Right ventricle myocardium superior (tissue), 1 donor: Measurements from ENCODE around the gene CGNL1. TPM values are rescaled to one million over a fixed set of nuclear protein-coding genes. Genes with fewer than 3 reads are reported as not detected.
A peak's percentile ranks its signal among the peaks of the same experiment; 100 is the strongest.

Source experiments
- ATAC-seq: fragments of 200-7000 bp; cut with Tn5 transposase; one replicate; pipeline ENCODE4 v1.9.1; 2020; ENCODE audit warnings: mild to moderate bottlenecking; ENCODE audit not compliant: poor library complexity
- DNase-seq: peaks from one replicate; pipeline ENCODE4 v3.0.0-alpha.2; 2020
- intact Hi-C: fragments of 100-400 bp; cut with DNase I; formaldehyde crosslinking; loops from one replicate; pipeline ENCODE4 v1.11.2; 2022
- total RNA-seq: library from RNA; stranded (reverse); fragmentation: NEBNext Ultra II Directional; extraction: Animal tissue kit (Norgen Biotek cat#: 25700); gene quantifications from one replicate; pipeline ENCODE4 v1.2.1, GENCODE V29; 2021
- donor health status: DM: no; HTN: yes; CAD: no; lungs with severe emphysema.

CGNL1 gene
- total RNA-seq, 1 donor from 2014 or later, result 11.2 TPM

DNA sequence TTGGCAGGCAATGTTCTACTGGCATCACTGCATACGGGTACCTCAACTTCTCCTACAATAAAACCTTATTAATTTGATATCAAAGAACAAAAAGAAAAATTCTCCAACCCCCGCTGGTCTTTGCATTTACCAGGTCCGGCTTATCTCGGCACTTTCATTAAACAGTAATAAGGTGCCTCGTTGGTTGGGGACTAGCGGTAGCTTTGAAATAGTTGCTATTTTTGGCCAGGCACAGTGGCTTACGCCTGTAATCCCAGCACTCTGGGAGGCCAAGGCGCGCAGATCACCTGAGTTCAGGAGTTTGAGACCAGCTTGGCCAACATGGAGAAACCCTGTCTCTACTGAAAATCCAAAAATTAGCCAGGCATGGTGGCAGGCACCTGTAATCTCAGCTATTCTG lies 32.0 kb upstream of the CGNL1 start:
- no peak for DNase-seq
- ATAC-seq, result no peak
- intact Hi-C loops, result no loop called here

DNA sequence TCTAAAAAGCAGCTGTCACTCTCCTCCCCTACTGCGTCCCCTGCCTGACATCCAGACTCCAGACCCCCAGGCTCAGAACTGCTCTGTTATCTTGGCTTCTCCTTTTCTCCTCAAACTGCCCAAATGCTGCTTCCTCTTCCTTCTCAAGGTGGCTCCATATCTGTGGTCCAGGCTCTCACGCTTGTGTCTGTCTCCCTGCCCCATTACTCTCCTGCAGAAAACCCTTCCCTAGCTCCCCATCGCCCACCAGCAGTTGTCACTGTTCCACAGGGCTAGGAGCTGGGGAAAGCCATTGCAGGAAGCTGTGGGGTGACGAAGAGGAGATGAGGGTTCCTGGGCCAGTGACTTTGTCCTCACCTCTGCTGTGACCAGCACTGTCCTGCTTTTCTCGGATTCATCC lies 30.7 kb upstream of the CGNL1 start:
- intact Hi-C loops, result no loop called here
- no peak for ATAC-seq
- DNase-seq, result no peak

DNA sequence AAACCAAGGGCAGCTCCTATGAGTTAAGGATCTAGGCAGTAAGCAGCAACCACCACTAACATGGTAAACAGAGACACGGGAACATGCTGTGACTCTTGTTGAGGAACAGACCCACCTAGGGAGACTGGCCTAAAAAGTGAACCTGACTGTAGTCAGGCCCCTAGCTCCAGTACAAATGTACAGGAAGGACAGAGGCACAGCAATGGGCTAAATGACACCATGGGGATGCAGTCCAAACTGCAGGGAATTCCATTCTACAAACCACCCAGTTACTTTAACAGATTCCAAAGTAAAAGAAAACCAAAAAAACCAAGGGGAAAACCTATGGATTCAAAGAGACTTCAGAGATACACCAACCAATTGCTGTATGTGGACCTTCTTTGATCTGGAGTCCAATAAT lies 28.2 kb upstream of the CGNL1 start:
- ATAC-seq (no peak), DNase-seq (no peak)
- intact Hi-C loops, result no loop called here

DNA sequence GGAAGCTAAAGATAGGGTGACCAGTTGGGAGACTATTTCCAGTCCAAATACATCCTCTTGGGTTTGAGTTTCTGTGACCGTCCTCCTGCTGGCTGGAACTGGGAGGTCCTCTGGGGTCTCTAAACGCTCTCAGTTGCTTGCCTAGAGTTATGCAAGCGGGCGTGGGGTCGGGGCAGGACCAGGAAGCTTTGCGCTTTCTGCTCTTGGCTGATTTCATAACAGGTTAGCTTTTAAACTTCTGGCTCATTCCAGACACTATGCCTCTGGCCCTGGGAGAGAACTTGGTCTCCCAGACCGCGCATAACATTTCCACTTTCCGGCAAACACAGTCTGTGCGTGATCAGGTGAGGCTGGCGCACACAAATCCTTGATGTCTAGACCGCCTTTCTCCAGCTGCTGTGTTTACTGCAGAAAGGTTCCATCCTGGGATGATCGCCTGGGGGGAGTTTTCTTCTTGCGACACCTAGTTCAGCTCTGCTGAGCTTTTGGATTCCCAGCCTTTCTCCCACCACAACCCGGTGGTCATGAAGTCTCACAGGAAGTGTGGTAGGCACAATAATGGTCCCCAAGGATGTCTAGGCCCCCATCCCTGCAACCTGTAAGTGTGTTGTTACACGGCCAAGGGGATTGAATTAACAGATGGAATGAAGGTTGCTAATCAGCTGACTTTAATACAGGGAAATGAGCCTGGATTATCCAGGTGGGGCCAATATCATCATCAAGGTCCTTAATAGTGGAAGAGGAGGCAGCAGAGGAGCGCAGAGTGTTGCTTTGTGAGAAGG lies 23.6 kb upstream of the CGNL1 start:
- intact Hi-C loops, result no loop called here
- ATAC-seq, result no peak
- DNase-seq, result no peak

DNA sequence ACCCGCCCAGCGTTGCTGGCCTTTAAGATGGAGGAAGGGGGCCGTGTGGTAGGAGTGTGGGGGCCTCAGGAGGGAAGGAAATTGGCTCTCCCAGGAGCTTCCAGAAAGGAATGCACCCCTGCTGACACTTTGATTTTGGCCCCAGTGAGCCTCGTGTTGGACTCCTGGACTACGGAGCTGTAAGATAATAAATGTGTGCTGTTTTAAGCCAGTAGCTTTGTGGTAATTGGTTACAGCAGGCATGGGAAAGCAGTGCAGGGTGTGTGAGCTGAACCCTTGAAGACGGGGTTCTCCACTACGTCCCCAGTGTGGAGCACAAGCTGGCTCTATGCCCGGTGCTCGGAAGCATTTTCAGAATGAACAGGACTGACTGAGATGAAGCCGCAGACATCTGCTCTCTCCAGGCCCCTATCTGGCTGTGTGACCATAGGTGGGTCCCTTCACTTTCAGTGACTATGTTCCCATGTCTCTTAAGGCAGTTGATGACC lies 22.9 kb upstream of the CGNL1 start:
- ATAC-seq (no peak), DNase-seq (no peak)
- intact Hi-C loops, result no loop called here

DNA sequence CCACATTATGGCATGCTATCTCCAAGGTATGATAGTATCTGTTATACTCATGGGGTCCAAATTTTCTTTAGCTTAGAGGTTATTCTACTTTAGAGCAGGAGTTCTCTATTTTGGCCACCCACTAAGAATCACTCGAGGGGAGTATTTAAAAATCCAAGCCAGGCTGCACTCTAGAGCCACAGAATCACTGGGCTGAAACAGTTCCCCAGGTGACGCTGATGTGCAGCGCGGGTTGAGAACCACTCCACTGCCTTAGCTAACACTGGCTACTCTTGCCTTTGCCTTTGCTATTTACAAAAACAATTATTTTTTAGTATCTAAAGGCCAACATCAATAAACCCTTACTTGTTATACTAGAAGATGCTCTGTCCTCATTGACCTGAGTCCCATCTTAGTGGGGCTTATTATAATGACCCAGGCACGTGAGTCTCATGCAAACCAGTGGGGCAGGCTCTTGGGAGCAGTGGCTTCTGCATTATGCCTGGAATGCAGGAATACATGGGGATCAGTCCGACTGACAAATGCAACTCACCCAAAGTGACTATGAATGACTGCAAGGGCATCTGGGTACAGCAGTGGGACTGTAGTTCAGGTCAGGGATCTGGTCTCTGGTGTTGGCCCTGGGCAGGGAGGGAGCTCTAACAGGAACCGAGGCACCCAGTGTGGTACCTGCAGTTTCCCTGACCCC lies 21.7 kb upstream of the CGNL1 start:
- intact Hi-C loops, result no loop called here
- ATAC-seq, result no peak

DNA sequence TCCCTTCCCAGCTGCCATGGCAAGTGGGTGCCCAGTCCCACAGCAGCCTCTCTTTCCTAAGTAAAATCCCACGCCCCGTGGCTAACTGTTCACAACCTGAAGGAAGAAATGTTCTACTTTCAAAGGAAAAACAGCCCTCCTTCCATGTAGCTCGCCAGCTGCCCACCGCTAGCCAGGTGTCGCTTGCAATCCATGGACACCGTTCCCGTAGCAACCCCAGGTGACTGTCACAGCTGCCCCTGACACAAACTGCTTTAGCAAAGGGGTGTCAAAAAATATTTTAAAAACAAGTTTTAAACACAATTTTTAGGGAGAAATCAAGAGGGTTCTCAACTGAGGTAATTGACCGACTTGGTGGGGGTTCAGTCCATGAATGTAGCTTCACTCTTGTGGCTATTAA lies 21.0 kb upstream of the CGNL1 start:
- intact Hi-C loops, result no loop called here
- ATAC-seq (no peak), DNase-seq (no peak)

More for the DNA sequence above, 21.7 kb upstream of the CGNL1 start:
- no peak for DNase-seq

DNA sequence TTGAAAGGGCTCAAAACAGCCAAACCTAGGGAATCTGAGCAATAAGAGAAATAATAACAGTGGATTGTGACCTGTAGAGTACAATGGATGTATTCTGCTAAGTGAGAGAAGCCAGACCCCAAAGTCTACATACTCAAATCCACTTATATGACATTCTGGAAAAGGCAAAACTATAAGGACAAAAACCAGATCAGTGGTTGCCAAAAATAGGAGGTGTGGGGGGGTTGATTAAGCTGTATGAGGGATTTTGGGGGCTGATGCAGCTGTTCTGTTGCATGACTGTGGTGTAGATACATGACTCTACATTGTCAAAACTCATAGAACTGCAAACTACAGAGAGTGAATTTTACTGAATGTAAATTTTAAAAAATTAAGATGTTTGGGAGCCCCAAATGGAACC lies 20.1 kb upstream of the CGNL1 start:
- intact Hi-C loops, result no loop called here
- DNase-seq (no peak), ATAC-seq (no peak)

DNA sequence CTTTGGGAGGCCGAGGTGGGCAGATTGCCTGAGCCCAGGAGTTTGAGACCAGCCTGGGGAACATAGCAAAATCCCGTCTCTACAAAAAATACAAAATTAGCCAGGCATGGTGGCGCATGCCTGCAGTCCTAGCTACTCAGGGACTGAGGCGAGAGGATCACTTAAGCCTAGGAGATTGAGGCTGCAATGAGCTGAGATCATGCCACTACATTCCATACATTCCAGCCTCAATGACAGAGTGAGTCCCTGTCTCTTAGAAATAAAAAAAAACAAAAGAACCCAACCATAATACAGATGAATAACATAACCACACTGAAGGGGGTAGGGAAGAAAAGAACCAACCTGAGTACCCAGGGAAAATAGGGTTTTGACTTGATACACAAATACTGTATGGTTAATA lies 19.7 kb upstream of the CGNL1 start:
- no peak for ATAC-seq
- no peak for DNase-seq

DNA sequence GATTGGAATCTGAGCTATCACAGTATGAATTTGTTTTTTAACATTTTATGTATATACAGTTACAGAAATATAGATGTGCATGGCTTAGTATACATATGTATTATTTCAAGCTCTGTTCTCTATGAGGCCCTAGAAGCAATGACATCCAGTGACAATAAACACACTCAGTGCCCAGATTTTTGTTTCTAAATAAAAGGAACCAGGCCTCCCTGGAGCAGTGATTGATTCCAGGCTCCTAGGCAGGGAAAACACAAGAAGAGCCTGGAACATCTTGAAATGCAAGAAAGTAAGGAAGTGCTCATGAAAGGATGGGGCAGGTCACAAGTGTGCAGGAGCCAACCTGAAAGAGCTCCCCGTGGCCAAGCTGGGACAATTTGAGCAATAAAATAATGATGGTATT lies 18.5 kb upstream of the CGNL1 start:
- DNase-seq (no peak), ATAC-seq (no peak)
- intact Hi-C loops, result no loop called here

More for the DNA sequence above, 19.7 kb upstream of the CGNL1 start:
- intact Hi-C loops, result no loop called here

DNA sequence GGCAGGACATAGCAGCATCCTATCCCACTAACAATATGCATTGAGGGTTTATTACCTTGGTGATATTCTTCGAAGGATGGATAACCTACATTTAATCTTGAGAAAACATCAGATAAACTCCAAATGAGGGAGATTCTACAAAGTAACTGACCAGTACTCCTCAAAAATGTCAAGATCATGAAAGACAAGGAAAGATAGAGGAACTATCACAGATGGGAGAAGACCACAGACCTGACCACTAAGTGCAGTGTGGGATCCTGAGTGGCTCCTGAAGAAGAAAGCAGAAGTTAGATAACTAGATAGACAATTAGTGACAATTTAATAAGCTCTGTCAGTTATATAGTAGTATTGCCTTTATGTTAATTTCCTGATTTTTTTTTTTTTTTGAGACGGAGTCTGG lies 17.7 kb upstream of the CGNL1 start:
- intact Hi-C loops, result no loop called here
- no peak for DNase-seq
- ATAC-seq, result no peak

DNA sequence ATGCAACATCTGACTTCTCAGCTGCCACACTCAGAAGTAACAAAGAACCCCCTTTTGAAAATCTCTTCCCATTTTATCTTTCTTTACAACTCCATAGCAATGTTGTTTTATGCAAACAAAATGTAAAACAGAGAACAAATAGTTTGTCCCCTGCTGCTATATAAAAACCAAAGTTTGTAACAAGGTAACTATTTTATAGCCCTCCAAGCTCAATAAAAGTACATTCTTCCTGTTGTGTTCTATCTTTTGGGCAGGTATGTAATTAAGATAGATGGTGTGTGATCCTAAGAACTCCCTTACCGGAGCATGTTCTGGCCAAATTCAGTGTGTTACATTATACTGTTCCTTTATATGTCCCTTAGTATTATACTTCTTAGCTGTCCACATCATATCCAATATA lies 12.6 kb upstream of the CGNL1 start:
- intact Hi-C loops, result no loop called here
- ATAC-seq, result no peak
- DNase-seq, result no peak

DNA sequence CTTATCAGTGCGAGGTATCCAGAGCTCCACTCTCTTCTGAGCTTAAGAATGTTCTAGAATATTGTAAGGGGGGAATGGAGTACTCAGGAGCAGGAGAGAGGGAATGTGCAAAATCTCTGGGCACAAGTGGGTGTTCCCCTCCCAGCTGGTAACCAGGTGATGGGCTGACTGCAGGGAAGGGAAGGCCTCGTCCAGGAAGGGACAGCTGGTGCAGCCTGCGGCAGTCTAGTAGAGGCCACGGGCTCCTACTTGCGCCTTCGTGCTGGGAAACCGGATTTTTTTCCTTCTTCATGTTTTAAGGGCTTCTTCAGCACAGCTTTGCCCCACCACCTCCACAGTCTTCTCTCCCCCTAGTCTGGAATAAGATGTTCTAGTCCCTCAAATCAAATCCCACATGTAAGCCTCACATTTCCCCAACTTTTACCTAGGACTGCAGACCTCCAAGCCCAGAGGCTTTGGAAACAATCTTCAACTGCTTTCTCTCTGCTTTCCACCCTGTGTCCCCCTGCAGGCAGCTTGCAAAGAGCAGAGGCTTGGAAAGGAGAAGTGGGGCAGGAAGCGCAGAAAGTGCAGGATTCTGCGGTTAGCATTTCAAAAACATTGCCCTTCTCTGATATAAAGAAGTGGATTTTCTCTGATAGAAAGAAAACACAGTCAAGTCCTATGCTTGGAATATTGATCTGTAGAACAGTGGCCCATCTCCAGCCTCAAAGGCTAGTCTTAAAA lies 11.9 kb upstream of the CGNL1 start:
- intact Hi-C loops, result no loop called here
- ATAC-seq (no peak), DNase-seq (no peak)

DNA sequence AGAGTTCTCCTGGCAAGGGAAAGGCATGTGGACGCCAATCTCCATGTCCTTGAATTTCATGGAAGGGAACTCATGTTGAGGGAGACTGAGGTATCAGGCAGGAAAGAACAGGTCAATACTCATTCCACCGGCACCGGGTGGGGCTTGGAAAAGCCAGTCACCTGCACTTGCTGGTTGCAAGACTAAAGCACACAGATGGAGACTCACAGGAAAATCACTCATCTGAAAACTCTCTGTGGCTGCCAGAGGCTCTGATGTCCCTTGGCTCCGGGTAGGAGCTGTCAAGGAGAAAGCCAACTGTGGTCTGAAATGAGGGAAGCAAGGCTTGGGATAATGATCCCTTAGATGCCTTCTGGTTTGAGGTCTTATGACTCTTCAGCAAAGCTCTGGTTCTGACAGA lies 8.7 kb upstream of the CGNL1 start:
- DNase-seq (no peak), ATAC-seq (no peak)
- intact Hi-C loops, result no loop called here

DNA sequence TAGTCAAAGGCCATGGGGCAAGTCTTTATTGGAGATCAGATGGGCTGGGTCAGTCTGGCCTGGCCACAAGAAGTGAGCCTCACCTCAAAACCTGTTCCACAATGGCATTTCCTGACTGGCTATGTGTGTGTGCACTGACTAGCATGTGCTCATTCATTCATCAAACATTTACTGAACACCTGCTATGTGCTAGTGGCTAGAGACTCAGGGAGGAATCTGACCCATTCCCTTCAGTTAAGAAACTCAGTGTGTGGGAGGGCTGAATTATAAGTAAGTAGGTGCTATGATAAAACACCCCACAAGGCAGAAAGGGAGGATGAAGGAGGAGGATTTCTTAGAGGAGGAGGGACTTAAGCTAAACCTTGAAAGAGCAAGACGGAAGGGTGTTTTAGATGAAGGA lies 5.4 kb upstream of the CGNL1 start:
- intact Hi-C loops, result no loop called here
- DNase-seq, result no peak
- ATAC-seq, result no peak

DNA sequence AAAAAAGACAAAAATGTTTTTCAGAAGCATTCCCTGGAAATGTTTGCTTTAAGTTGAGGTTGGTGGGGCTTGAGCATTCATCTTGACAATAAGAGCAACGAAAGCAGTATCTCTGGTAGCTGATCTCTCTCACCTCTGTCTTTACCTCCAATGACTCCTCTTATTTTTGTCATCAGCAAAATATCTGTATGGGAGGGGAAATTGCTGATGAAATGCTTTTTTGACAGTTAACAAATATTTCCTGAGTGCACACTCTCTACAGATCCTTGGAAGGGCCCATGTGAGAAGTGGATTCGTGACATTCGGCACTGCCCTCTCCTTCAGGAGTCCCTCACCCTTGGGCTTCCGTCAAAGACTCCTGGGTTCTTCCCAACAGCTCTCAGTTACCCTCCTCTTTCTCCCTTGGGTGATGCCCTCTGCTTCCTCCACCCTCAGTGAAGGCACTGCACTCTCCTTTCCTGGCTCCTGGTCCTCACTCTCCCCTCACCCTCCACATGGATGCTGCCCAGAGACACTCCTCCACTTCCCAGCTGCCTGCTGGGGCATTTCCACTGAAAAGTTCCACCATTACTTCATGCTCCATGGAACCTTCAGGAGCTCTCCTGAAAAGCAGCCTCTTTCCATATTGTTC lies 2.9 kb upstream of the CGNL1 start:
- intact Hi-C loops, result no loop called here
- no peak for ATAC-seq

DNA sequence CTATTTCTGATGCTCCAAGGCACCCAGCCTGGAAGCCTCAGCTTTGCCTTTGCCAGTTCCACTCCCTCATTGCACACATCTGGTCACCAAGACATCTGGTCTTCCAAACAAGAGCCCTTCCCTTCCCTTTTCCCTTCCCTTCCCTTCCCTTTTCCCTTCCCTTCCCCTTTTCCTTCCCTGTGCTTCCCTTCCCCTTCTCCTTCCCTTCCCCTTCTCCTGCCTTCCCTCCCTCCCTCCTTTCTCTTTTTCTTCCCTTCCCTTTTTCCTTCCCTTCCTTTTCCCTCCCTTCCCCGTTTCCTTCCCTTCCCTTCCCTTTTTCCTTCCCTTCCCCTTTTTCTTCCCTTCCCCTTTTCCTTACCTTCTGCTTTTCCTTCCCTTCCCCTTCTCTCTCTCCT lies 2.4 kb upstream of the CGNL1 start:
- intact Hi-C loops, result no loop called here
- DNase-seq (no peak), ATAC-seq (no peak)

More for the DNA sequence above, 2.9 kb upstream of the CGNL1 start:
- no peak for DNase-seq

DNA sequence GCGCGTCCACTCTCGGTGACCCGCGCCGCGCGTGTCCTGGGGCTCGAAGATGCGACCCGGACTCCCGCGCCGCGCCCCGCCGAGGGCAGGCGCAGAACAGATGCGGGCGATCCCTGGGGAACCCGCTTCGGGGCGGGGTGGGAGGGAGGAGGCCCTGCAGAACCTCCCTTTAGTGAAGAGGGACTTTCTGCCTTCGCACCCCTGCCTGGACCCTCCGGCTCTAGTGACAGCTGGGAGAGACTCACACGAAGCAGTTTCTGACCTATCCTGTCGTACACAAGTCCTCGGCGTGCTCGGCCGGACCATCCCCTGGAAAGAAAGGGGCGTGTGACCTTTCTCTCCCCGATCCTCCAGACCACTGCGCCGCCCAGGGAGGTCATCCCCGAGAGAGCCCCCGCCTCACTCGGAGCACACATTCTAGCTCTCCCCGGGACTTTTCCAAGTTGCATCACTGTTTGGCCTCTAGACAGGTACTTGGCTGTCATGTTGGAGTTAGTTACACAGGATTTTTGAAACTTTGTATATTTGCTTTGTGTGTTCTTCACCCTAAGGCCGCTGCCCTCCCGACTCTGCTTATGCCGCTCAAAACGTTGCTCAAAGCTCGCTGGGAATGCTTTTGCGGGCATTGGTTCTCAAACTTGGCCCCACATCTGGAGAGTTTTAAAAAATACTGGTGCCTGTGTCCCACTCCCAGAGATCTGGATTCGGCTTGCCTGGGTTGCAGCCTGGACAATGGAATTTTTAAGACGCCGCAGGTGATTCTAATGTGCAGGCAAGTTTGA lies 582 bp downstream of the CGNL1 start:
- DNase-seq (peak; percentile 50), ATAC-seq (peak; percentile 50)
- intact Hi-C loops, result no loop called here

DNA sequence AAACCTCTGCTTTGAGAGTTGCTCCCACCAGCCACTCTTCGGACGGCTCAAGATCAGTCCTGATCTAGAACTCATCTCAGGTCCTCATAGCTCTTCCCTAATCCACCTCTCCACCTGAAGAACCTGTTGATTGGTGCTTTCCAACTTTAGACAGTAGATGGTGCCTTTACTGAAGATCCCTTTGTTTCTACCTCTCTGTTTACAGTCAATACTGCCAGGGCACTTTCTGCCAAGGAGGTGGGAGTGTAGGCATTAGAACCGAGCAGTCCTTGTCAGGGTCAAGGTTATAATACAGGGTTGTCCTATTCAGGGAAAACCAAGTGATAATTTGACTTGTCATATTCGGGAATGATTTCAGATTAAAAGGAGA lies 1.2 kb downstream of the CGNL1 start:
- no peak for DNase-seq
- ATAC-seq, result no peak
- intact Hi-C loops, result no loop called here
